ENCODE results near the gene ZSCAN21.

ZSCAN21 gene

GRCh38 chr7:100079024-100079560 is 29.5 kb downstream of the ZSCAN21 start:
- no peak for DNase-seq

GRCh38 chr7:100080907-100081534 is 31.4 kb downstream of the ZSCAN21 start:
- DNase-seq, result no peak

- DNase-seq, result peak; percentile 95
Measured at GRCh38 chr7:100081535-100082102, 32.0 kb downstream of the ZSCAN21 start, which contains the start of gene ZNF3. TSS of gene ZNF3 (minus strand) at chr7:100081723. CDS start at chr7:100077357, 4,366 bp downstream.

- no peak for DNase-seq
Measured at GRCh38 chr7:100082978-100083377, 33.4 kb downstream of the ZSCAN21 start.

GRCh38 chr7:100085515-100085914 is 35.9 kb downstream of the ZSCAN21 start:
- no peak for DNase-seq

GRCh38 chr7:100087055-100087750 is 37.6 kb downstream of the ZSCAN21 start:
- DNase-seq, result no peak

- DNase-seq, result no peak
Measured at GRCh38 chr7:100088095-100088620, 38.6 kb downstream of the ZSCAN21 start.

GRCh38 chr7:100088621-100089457 is 39.3 kb downstream of the ZSCAN21 start, which contains the start of gene COPS6:
TSS of gene COPS6 (plus strand) at chr7:100088969. CDS start at chr7:100088991, 22 bp downstream.
- peak; percentile 88 for DNase-seq

GRCh38 chr7:100089458-100090196 is 40.1 kb downstream of the ZSCAN21 start:
- DNase-seq, result no peak

GRCh38 chr7:100090527-100091410 is 41.2 kb downstream of the ZSCAN21 start:
- DNase-seq, result no peak

- DNase-seq, result no peak
Measured at GRCh38 chr7:100091411-100092181, 42.0 kb downstream of the ZSCAN21 start.

- no peak for DNase-seq
Measured at GRCh38 chr7:100093054-100093453, 43.5 kb downstream of the ZSCAN21 start.

GRCh38 chr7:100093498-100093897 is 43.9 kb downstream of the ZSCAN21 start:
- DNase-seq, result no peak

- no peak for DNase-seq
Measured at GRCh38 chr7:100093925-100094486, 44.4 kb downstream of the ZSCAN21 start.

- no peak for DNase-seq
Measured at GRCh38 chr7:100095289-100095688, 45.7 kb downstream of the ZSCAN21 start.

- no peak for DNase-seq
Measured at GRCh38 chr7:100095704-100096103, 46.1 kb downstream of the ZSCAN21 start.

- no peak for DNase-seq
Measured at GRCh38 chr7:100098913-100099312, 49.3 kb downstream of the ZSCAN21 start.

GRCh38 chr7:100099452-100099851 is 49.9 kb downstream of the ZSCAN21 start:
- DNase-seq, result no peak

- DNase-seq, result peak; percentile 87
Measured at GRCh38 chr7:100100420-100101015, 50.9 kb downstream of the ZSCAN21 start.

Measured in activated T-cell treated with anti-CD3 and anti-CD28 coated beads, Interleukin-2, amount 50 U/mL, for 1 hour (primary cell).